HCT116 (cell line): ENCODE measurements around the gene TMEM232. TPM values are rescaled to one million over a fixed set of nuclear protein-coding genes. Genes with fewer than 3 reads are reported as not detected.

ENCODE experiments used
- ATAC-seq: fragments of 200-7000 bp; cut with Tn5 transposase; 2 replicates; pipeline ENCODE4 v1.9.1; 2020; ENCODE audit warnings: mild to moderate bottlenecking, moderate library complexity
- BruUV-seq: library from RNA; stranded (reverse); fragments of 400-500 nt; replicated peaks from 2 replicates; lab custom pipeline; 2021; lab: Mats Ljungman, UMichigan
- CTCF ChIA-PET: fragments of 300-600 bp; sonication (Branson Sonifier 250); formaldehyde crosslinking; loops from one replicate; lab custom pipeline; 2021; ENCODE audit warnings: antibody characterized with exemption; lab: Charles Lee
- POLR2A ChIA-PET: fragments of 300-600, 350-600 bp; sonication (Branson Sonifier 250); formaldehyde crosslinking; loops from one replicate; lab custom pipeline; 2021; ENCODE audit warnings: antibody characterized with exemption; lab: Charles Lee
- RAD21 ChIA-PET, 2 experiments: fragments of 300-600 bp; sonication (Branson Sonifier 250); formaldehyde crosslinking; loops; one replicate each; lab custom pipeline; 2023; ENCODE audit warnings: low total read pairs in 2 of 2; ENCODE audit not compliant: uncharacterized antibody in 2 of 2, unreplicated experiment in 2 of 2, low non-redundant PET in 1 of 2; lab: Charles Lee
- DNase-seq: peaks from one replicate; pipeline ENCODE4 v3.0.0-alpha.2; 2010; ENCODE audit warnings: low read depth, low spot score
- H2AFZ ChIP-seq: fragments of 200-600 bp; shearing (Covaris generic), sonication (generic); 2 replicates; pipeline ENCODE4 v1.6.1; 2017; ENCODE audit warnings: low read depth, mixed run types, mixed read lengths, antibody characterized with exemption, low read length; ENCODE audit not compliant: poor library complexity, severe bottlenecking
- H3K27ac ChIP-seq: 2 replicates; pipeline ENCODE4 v1.5.1; 2012; ENCODE audit warnings: low read depth, low read length
- H3K27me3 ChIP-seq: fragments of 200-600 bp; sonication (generic); 2 replicates; pipeline ENCODE4 v1.6.1; 2016; ENCODE audit warnings: mixed run types, low read length, mixed read lengths; ENCODE audit not compliant: insufficient read depth
- H3K36me3 ChIP-seq, 2 experiments: fragments of 200-500 bp in 1 of 2; fragments of 200-600 bp in 1 of 2; sonication (Bioruptor generic) in 1 of 2; sonication (generic) in 1 of 2; 2 replicates each; pipeline versions ENCODE4 v1.5.1 to v1.6.1; 2014 to 2016; ENCODE audit warnings: low read length in 2 of 2, inconsistent platforms in 1 of 2, mixed read lengths in 1 of 2, mixed run types in 1 of 2; ENCODE audit not compliant: insufficient read depth in 2 of 2, control insufficient read depth in 1 of 2
- H3K4me1 ChIP-seq, 2 experiments: fragments of 200-600 bp in 1 of 2; sonication (generic) in 1 of 2; 2 replicates each; pipeline versions ENCODE4 v1.5.1 to v1.6.1; 2012 to 2017; ENCODE audit warnings: low read length in 2 of 2, inconsistent platforms in 1 of 2, mild to moderate bottlenecking in 1 of 2, mixed read lengths in 1 of 2, mixed run types in 1 of 2, moderate library complexity in 1 of 2; ENCODE audit not compliant: insufficient read depth in 2 of 2, control insufficient read depth in 1 of 2
- H3K4me2 ChIP-seq: fragments of 200-600 bp; sonication (generic); 2 replicates; pipeline ENCODE4 v1.6.1; 2017; ENCODE audit warnings: mixed run types, low read length, mixed read lengths
- H3K4me3 ChIP-seq, 2 experiments: fragments of 200-600 bp in 1 of 2; sonication (generic) in 1 of 2; replicated peaks in 1 of 2; 2 replicates each; pipeline ENCODE4 v1.5.1; 2011 to 2016; ENCODE audit warnings: low read length in 2 of 2, control low read depth in 1 of 2, low read depth in 1 of 2, mild to moderate bottlenecking in 1 of 2, mixed read lengths in 1 of 2, mixed run types in 1 of 2
- H3K79me2 ChIP-seq: fragments of 200-600 bp; sonication (generic); 2 replicates; pipeline ENCODE4 v1.6.1; 2017; ENCODE audit warnings: mild to moderate bottlenecking, mixed run types, low read length, moderate library complexity, mixed read lengths; ENCODE audit not compliant: insufficient read depth
- H3K9ac ChIP-seq: fragments of 200-600 bp; sonication (generic); 2 replicates; pipeline ENCODE4 v1.6.1; 2016; ENCODE audit warnings: low read length, mixed read lengths
- H3K9me2 ChIP-seq: fragments of 200-600 bp; sonication (generic), shearing (Covaris generic); 2 replicates; pipeline ENCODE4 v1.6.1; 2017; ENCODE audit warnings: mixed run types, mild to moderate bottlenecking, moderate library complexity; ENCODE audit not compliant: insufficient read depth
- H3K9me3 ChIP-seq, 2 experiments: fragments of 200-500 bp in 1 of 2; fragments of 200-600 bp in 1 of 2; sonication (Bioruptor generic) in 1 of 2; sonication (generic) in 1 of 2; 2 replicates each; pipeline ENCODE4 v1.6.1; 2014 to 2017; ENCODE audit warnings: low read length in 2 of 2, mixed read lengths in 2 of 2, inconsistent platforms in 1 of 2, low read depth in 1 of 2, mild to moderate bottlenecking in 1 of 2, mixed run types in 1 of 2, moderate library complexity in 1 of 2; ENCODE audit not compliant: control insufficient read depth in 1 of 2, insufficient read depth in 1 of 2
- H4K20me1 ChIP-seq: fragments of 200-600 bp; sonication (generic), shearing (Covaris generic); 2 replicates; pipeline ENCODE4 v1.6.1; 2017; ENCODE audit warnings: mixed run types, mild to moderate bottlenecking, moderate library complexity; ENCODE audit not compliant: insufficient read depth
- CBX3 ChIP-seq: IDR thresholded peaks from 2 replicates; pipeline ENCODE4 v1.6.1; 2012; ENCODE audit warnings: low read depth
- CEBPB ChIP-seq: IDR thresholded peaks from 2 replicates; pipeline ENCODE4 v1.6.1; 2012; ENCODE audit warnings: low read depth
- EGR1 ChIP-seq: IDR thresholded peaks from 2 replicates; pipeline ENCODE4 v1.6.1; 2012; ENCODE audit warnings: low read depth
- ELF1 ChIP-seq: IDR thresholded peaks from 2 replicates; pipeline ENCODE4 v1.6.1; 2012; ENCODE audit warnings: low read depth, borderline replicate concordance
- EZH2 ChIP-seq: fragments of 200-600 bp; sonication (generic); IDR thresholded peaks from 2 replicates; pipeline ENCODE4 v1.6.1; 2017; ENCODE audit warnings: antibody characterized with exemption, mixed run types
- EZH2phosphoT487 ChIP-seq: fragments of 200-600 bp; IDR thresholded peaks from 2 replicates; pipeline ENCODE4 v1.6.1; 2018; ENCODE audit warnings: antibody characterized with exemption, borderline replicate concordance
- FOSL1 ChIP-seq: IDR thresholded peaks from 2 replicates; pipeline ENCODE4 v1.6.1; 2012; ENCODE audit warnings: low read depth
- JUND ChIP-seq: IDR thresholded peaks from 2 replicates; pipeline ENCODE4 v1.6.1; 2012
- POLR2A ChIP-seq: IDR thresholded peaks from 2 replicates; pipeline ENCODE4 v1.7.0; 2011; ENCODE audit warnings: borderline replicate concordance; ENCODE audit not compliant: insufficient read depth, insufficient read length; ENCODE audit errors: extremely low read depth
- POLR2AphosphoS5 ChIP-seq: IDR thresholded peaks from 2 replicates; pipeline ENCODE4 v1.6.1; 2011; ENCODE audit warnings: mild to moderate bottlenecking, low read depth, low read length, moderate library complexity
- SIN3A ChIP-seq: IDR thresholded peaks from 2 replicates; pipeline ENCODE4 v1.6.1; 2012; ENCODE audit warnings: low read depth
- SP1 ChIP-seq: IDR thresholded peaks from 2 replicates; pipeline ENCODE4 v1.6.1; 2012; ENCODE audit warnings: low read depth
- TCF7L2 ChIP-seq: IDR thresholded peaks from 2 replicates; pipeline ENCODE4 v1.7.0; 2011; ENCODE audit warnings: borderline replicate concordance, inconsistent platforms; ENCODE audit not compliant: insufficient read depth, insufficient read length; ENCODE audit errors: extremely low read depth
- YY1 ChIP-seq: IDR thresholded peaks from 2 replicates; pipeline ENCODE4 v1.6.1; 2011; ENCODE audit warnings: low read length, low read depth, moderate library complexity, mild to moderate bottlenecking; ENCODE audit not compliant: insufficient replicate concordance; ENCODE audit errors: extremely low read depth
- ZFX ChIP-seq: fragments of 450-650 bp; IDR thresholded peaks from 2 replicates; pipeline ENCODE4 v1.6.1; 2017
- intact Hi-C: fragments of 100-400 bp; cut with micrococcal nuclease; formaldehyde crosslinking; loops from 2 replicates; pipeline ENCODE4 v1.10.0; 2022
- total RNA-seq: library from RNA; stranded (reverse); gene quantifications from one replicate; pipeline ENCODE4 v1.2.1, GENCODE V29; 2021; ENCODE audit not compliant: unreplicated experiment
- TF ChIP-seq, protein P1 (sequence below), 3 experiments: fragments of 200-600 bp in 1 of 3; sonication (generic) in 1 of 3; IDR thresholded peaks in 2 of 3; conservative IDR thresholded peaks in 1 of 3; 2 replicates each; pipeline ENCODE4 v1.5.1; 2012 to 2017; ENCODE audit warnings: low read depth in 2 of 3, low read length in 2 of 3, antibody characterized with exemption in 1 of 3, borderline replicate concordance in 1 of 3, control low read depth in 1 of 3, mild to moderate bottlenecking in 1 of 3, mixed read lengths in 1 of 3, mixed run types in 1 of 3, moderate library complexity in 1 of 3; ENCODE audit not compliant: insufficient read depth in 1 of 3
- TF ChIP-seq, protein P2 (sequence below): IDR thresholded peaks from 2 replicates; pipeline ENCODE4 v1.6.1; 2012; ENCODE audit warnings: low read depth
- TF ChIP-seq, protein P3 (sequence below): IDR thresholded peaks from 2 replicates; pipeline ENCODE4 v1.6.1; 2011; ENCODE audit warnings: mild to moderate bottlenecking, low read length, moderate library complexity; ENCODE audit not compliant: insufficient replicate concordance; ENCODE audit errors: extremely low read depth
- TF ChIP-seq, protein P4 (sequence below): IDR thresholded peaks from 2 replicates; pipeline ENCODE4 v1.6.1; 2012
- TF ChIP-seq, protein P5 (sequence below): IDR thresholded peaks from 2 replicates; pipeline ENCODE4 v1.6.1; 2012

TMEM232 gene
- total RNA-seq, 1 experiment from 2014 or later, result 1.2 TPM

DNA sequence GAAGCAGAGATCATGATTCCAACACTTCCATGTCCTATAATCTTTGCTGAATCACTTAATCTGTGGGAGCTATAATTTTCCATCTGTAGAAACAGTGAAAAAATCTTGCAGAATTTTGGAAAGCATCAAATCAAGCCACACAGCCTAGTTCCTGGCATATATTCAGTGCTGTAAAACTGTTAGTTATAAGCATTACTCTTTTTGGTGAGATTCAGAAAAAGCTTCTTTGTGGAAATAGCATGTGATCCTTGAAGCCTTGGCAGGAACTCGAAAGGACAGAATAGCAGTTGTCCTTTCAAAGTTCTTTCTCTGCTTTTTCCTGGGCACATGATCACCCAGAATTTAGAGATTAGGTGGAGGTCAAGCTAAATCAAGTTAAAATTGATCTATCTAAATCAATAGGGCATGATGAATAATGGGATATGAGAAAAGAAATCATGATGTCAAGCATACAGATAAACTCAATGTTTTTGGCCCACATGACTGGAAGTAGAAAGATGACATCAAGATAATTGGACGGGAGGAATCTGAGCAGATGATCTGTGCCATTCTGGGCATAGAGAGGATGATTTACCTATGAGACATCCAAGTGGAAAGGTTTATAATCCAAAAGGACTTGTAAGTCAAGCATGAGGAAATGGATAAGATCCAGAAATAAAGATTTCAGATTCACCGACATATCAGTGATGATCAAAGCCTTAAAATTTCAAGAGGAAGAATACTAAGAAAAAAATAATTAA, 73.1 kb downstream of the TMEM232 start:
- intact Hi-C loops, result no loop called here
- BruUV-seq, result no TSS peak
- RAD21 ChIA-PET, result no interaction called here

More for the DNA sequence above, 73.1 kb downstream of the TMEM232 start:
- ATAC-seq, result no peak
- H4K20me1 ChIP-seq, result no peaks in the 10 kb centered on the region
- no peaks in the 10 kb centered on the region for H3K9me3 ChIP-seq
- TF ChIP-seq, protein P1, sequence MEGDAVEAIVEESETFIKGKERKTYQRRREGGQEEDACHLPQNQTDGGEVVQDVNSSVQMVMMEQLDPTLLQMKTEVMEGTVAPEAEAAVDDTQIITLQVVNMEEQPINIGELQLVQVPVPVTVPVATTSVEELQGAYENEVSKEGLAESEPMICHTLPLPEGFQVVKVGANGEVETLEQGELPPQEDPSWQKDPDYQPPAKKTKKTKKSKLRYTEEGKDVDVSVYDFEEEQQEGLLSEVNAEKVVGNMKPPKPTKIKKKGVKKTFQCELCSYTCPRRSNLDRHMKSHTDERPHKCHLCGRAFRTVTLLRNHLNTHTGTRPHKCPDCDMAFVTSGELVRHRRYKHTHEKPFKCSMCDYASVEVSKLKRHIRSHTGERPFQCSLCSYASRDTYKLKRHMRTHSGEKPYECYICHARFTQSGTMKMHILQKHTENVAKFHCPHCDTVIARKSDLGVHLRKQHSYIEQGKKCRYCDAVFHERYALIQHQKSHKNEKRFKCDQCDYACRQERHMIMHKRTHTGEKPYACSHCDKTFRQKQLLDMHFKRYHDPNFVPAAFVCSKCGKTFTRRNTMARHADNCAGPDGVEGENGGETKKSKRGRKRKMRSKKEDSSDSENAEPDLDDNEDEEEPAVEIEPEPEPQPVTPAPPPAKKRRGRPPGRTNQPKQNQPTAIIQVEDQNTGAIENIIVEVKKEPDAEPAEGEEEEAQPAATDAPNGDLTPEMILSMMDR (IDR thresholded peaks at IDR 0.05 in 2 of 3, conservative IDR thresholded peaks at IDR 0.05 in 1 of 3; ENCODE audit: borderline replicate concordance in 1 of 3, insufficient read depth in 1 of 3, low read depth in 2 of 3, low read length in 2 of 3), result no peak
- TF ChIP-seq SP1 (no peak), CBX3 (no peak), JUND (no peak), EGR1 (no peak), ZFX (no peak), POLR2AphosphoS5 (no peak), EZH2phosphoT487 (no peak), TCF7L2 (no peak), SIN3A (no peak), POLR2A (no peak), EZH2 (no peak), YY1 (no peak), FOSL1 (no peak), ELF1 (no peak), CEBPB (no peak)
- TF ChIP-seq, protein P2, sequence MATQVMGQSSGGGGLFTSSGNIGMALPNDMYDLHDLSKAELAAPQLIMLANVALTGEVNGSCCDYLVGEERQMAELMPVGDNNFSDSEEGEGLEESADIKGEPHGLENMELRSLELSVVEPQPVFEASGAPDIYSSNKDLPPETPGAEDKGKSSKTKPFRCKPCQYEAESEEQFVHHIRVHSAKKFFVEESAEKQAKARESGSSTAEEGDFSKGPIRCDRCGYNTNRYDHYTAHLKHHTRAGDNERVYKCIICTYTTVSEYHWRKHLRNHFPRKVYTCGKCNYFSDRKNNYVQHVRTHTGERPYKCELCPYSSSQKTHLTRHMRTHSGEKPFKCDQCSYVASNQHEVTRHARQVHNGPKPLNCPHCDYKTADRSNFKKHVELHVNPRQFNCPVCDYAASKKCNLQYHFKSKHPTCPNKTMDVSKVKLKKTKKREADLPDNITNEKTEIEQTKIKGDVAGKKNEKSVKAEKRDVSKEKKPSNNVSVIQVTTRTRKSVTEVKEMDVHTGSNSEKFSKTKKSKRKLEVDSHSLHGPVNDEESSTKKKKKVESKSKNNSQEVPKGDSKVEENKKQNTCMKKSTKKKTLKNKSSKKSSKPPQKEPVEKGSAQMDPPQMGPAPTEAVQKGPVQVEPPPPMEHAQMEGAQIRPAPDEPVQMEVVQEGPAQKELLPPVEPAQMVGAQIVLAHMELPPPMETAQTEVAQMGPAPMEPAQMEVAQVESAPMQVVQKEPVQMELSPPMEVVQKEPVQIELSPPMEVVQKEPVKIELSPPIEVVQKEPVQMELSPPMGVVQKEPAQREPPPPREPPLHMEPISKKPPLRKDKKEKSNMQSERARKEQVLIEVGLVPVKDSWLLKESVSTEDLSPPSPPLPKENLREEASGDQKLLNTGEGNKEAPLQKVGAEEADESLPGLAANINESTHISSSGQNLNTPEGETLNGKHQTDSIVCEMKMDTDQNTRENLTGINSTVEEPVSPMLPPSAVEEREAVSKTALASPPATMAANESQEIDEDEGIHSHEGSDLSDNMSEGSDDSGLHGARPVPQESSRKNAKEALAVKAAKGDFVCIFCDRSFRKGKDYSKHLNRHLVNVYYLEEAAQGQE, result no peak
- TF ChIP-seq, protein P3, sequence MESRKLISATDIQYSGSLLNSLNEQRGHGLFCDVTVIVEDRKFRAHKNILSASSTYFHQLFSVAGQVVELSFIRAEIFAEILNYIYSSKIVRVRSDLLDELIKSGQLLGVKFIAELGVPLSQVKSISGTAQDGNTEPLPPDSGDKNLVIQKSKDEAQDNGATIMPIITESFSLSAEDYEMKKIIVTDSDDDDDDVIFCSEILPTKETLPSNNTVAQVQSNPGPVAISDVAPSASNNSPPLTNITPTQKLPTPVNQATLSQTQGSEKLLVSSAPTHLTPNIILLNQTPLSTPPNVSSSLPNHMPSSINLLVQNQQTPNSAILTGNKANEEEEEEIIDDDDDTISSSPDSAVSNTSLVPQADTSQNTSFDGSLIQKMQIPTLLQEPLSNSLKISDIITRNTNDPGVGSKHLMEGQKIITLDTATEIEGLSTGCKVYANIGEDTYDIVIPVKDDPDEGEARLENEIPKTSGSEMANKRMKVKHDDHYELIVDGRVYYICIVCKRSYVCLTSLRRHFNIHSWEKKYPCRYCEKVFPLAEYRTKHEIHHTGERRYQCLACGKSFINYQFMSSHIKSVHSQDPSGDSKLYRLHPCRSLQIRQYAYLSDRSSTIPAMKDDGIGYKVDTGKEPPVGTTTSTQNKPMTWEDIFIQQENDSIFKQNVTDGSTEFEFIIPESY, result no peak
- TF ChIP-seq, protein P4, sequence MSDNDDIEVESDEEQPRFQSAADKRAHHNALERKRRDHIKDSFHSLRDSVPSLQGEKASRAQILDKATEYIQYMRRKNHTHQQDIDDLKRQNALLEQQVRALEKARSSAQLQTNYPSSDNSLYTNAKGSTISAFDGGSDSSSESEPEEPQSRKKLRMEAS, result no peak
- TF ChIP-seq, protein P5, sequence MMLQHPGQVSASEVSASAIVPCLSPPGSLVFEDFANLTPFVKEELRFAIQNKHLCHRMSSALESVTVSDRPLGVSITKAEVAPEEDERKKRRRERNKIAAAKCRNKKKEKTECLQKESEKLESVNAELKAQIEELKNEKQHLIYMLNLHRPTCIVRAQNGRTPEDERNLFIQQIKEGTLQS, result no peak
- no peak for DNase-seq
- no peak overlapping the region for H2AFZ ChIP-seq
- H3K9me2 ChIP-seq, result no peaks in the 10 kb centered on the region
- H3K36me3 ChIP-seq, result no peaks in the 10 kb centered on the region
- H3K27ac ChIP-seq, result no peak overlapping the region
- H3K4me2 ChIP-seq, result no peak overlapping the region
- CTCF ChIA-PET, result no interaction called here
- H3K9ac ChIP-seq, result no peak overlapping the region
- POLR2A ChIA-PET, result no interaction called here
- H3K4me1 ChIP-seq, result no peaks in the 10 kb centered on the region
- H3K4me3 ChIP-seq, result no peak overlapping the region
- no peaks in the 10 kb centered on the region for H3K27me3 ChIP-seq
- no peaks in the 10 kb centered on the region for H3K79me2 ChIP-seq
